GM10266 (cell line): Measurements from ENCODE around the gene RASAL2.

Experiments used
- DNase-seq: peaks from one replicate; pipeline ENCODE4 v3.0.0; 2012; ENCODE audit errors: extremely low spot score
- TF ChIP-seq, protein P1 (sequence below): IDR thresholded peaks from 2 replicates; pipeline ENCODE4 v1.5.1; 2012; ENCODE audit warnings: mild to moderate bottlenecking, low read depth; ENCODE audit not compliant: control insufficient read depth, insufficient read depth; ENCODE audit errors: missing control alignments

RASAL2 gene

DNA sequence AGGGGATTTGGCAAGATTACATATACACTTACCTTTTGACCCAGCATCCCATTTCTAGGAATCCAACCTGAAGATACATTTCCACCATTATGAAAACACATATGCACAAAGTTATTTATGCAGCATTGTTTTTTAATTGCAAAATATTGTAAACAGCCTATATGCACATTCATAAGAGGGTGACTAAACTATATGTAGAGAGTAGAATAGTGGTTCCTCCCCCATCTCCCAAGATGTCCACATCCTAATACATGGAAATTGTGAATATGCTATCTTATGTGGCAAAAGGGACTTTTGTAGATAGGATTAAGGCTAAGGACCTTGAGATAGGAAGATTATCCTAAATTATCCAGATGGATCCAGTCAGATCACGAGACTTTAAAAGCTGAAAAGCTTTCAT is 311.2 kb downstream of the RASAL2 start:
- TF ChIP-seq, protein P1, sequence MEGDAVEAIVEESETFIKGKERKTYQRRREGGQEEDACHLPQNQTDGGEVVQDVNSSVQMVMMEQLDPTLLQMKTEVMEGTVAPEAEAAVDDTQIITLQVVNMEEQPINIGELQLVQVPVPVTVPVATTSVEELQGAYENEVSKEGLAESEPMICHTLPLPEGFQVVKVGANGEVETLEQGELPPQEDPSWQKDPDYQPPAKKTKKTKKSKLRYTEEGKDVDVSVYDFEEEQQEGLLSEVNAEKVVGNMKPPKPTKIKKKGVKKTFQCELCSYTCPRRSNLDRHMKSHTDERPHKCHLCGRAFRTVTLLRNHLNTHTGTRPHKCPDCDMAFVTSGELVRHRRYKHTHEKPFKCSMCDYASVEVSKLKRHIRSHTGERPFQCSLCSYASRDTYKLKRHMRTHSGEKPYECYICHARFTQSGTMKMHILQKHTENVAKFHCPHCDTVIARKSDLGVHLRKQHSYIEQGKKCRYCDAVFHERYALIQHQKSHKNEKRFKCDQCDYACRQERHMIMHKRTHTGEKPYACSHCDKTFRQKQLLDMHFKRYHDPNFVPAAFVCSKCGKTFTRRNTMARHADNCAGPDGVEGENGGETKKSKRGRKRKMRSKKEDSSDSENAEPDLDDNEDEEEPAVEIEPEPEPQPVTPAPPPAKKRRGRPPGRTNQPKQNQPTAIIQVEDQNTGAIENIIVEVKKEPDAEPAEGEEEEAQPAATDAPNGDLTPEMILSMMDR: no peak
- DNase-seq: no peak

DNA sequence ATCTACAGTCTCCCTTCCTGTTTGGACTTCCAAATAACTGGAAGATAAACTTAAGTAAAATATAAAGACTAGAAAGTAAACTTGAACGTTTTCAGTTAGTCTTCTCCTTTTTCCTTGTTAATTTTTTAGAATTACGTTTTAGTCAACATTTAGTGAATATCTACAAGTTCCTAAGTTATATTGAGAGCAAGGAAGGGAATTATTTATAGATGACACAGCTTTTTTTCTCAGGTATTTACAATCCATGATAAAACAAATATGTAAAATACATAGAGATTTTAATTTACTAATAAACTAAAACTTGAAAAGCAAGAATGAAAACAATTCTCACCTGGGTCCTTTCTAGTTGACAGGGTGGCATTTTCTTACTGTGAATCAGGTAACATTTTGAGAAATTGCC is 313.3 kb downstream of the RASAL2 start:
- TF ChIP-seq, protein P1: no peak

DNA sequence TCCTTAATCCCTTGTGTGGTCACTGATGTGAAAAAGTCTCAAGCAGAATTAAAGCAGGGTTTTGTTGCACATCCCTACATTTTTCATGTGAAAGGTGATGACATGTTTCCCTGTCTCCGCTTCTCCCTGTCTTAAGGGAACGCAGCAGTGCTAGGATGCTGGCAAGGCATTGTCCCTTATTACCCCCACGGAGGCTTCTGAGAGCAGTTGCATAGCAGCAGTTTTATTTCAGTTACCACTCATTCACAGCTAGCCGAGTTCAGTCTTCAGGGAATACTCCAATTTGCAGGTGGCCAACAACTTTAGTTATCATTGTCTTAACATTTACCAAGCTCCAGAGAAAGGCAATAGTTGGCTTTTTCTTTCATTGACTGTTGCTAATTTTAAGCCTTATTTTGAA is 313.8 kb downstream of the RASAL2 start:
- TF ChIP-seq, protein P1: no peak
- no peak for DNase-seq

More for the DNA sequence above, 313.3 kb downstream of the RASAL2 start:
- no peak for DNase-seq

DNA sequence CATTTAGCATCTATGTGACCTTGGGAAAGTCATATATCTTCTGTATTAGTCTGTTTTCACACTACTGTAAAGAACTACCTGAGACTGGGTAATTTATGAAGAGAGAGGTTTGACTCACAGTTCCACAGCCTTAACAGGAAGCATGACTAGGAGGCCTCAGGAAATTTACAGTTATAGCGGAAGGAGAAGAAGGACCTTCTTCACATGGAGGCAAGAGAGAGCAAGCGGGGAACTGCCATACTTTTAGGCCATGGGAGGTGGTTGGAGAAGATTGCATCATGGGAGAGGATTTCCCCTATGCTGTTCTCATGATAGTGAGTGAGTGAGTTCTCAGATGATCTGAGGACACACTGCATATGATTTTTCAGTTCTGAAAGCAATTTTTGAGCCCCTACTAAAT is 315.0 kb downstream of the RASAL2 start:
- TF ChIP-seq, protein P1: no peak
- DNase-seq: no peak

DNA sequence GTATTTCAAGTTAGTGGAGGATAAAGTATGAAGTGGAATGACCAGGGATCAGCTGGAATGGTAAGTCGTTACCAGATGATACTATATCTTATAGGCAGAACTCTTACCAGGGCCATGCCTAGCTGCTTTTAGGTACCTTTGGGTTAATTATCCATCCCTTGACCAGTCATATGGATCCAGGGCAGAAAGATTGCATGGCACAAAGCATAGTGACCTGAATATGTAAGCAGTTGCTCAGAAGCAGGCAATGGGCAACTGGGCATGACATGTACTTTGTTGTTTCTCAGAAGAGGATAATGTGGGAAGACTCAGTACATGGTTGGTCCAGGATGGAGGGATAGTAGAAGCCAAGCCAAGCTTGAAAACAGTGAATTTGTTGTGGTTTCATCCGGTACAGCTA is 315.6 kb downstream of the RASAL2 start:
- TF ChIP-seq, protein P1: no peak
- DNase-seq: no peak

DNA sequence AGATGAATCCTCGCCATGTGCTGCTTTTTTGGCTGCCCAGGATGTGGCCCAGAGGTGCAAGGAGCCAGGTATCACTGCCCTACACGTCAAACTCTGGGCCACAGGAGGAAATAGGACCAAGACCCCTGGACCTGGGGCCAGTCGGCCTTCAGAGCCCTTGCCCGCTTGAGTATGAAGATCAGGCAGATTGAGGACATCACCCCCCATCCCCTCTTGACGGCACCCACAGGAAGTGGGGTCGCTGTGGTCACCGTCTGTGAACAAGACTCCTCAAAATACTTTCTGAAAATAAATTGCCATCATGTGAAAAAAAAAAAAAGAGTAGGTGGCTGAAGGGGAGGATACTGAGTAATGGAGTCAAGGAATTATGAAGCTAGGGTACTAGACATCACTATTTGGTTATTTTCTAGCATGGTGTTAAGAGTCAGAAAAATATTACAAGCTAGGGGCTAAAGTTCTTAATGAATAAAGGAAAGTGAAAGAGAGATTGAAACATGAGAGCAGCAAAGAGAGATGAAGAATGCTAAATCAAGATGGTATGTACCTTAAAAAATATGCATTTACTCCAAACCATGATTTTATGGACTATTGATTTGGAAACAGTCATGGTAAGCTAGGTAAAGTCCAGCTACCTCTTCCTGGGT is 318.0 kb downstream of the RASAL2 start:
- DNase-seq: no peak
- TF ChIP-seq, protein P1: no peak

DNA sequence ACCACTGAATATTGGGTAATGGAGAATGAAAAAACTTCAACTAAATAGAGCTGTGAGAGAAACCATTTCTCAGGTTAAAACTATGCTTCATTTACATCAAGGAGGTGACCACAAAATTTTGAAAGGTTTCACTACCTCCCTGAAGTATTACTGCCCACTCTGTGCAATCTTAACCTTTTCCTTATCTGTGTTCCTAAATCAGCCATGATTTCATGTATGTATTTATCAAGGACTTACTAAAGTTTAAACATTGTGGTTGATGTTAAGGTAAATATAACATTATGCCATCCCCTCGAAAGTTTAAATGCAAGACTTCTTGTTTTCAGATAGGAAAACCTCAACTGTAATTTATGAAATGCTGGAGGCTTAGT is 318.5 kb downstream of the RASAL2 start:
- peak; percentile 7 for DNase-seq
- TF ChIP-seq, protein P1: no peak
